Fibroblast of upper back skin (primary cell): ENCODE measurements around the gene SDF4.

Experiments
- DNase-seq: peaks from one replicate; pipeline ENCODE4 v3.0.0-alpha.2; 2013

The SDF4 gene

GRCh38 chr1:1240822-1241587 is 9.2 kb upstream of the SDF4 start:
- no peak for DNase-seq

- DNase-seq, result no peak
These were observed 8.5 kb upstream of the SDF4 start for GRCh38 chr1:1240348-1240732.

GRCh38 chr1:1239614-1240347 is 8.0 kb upstream of the SDF4 start:
- DNase-seq, result no peak

- DNase-seq, result no peak
These were observed 7.4 kb upstream of the SDF4 start for GRCh38 chr1:1239227-1239613.

GRCh38 chr1:1238702-1239178 is 6.9 kb upstream of the SDF4 start:
- DNase-seq, result no peak

GRCh38 chr1:1237874-1238701 is 6.3 kb upstream of the SDF4 start:
- no peak for DNase-seq

- no peak for DNase-seq
These were observed 5.4 kb upstream of the SDF4 start for GRCh38 chr1:1236945-1237873.

GRCh38 chr1:1236176-1236763 is 4.5 kb upstream of the SDF4 start:
- no peak for DNase-seq

- no peak for DNase-seq
These were observed 3.4 kb upstream of the SDF4 start for GRCh38 chr1:1235016-1235744.

GRCh38 chr1:1234180-1234808 is 2.5 kb upstream of the SDF4 start:
- no peak for DNase-seq

- no peak for DNase-seq
These were observed 1.7 kb upstream of the SDF4 start for GRCh38 chr1:1233567-1233892.

GRCh38 chr1:1232796-1233566 is 1.2 kb upstream of the SDF4 start:
- no peak for DNase-seq

GRCh38 chr1:1232208-1232795 is 501 bp upstream of the SDF4 start, which contains the start of gene B3GALT6:
Gene B3GALT6, plus strand, starts transcription at chr1:1232237. Its CDS starts 42 bp downstream, at chr1:1232279.
- DNase-seq, result no peak

- peak; percentile 56 for DNase-seq
These were observed 973 bp downstream of the SDF4 start for GRCh38 chr1:1230656-1231399.

GRCh38 chr1:1229770-1230169 is 2.0 kb downstream of the SDF4 start:
- DNase-seq, result no peak

GRCh38 chr1:1228596-1229321 is 3.0 kb downstream of the SDF4 start:
- DNase-seq, result no peak

- no peak for DNase-seq
These were observed 3.6 kb downstream of the SDF4 start for GRCh38 chr1:1228187-1228586.

- DNase-seq, result no peak
These were observed 4.4 kb downstream of the SDF4 start for GRCh38 chr1:1227386-1227785.
